HG02885 (cell line): ENCODE data around the gene FNDC11.
"Not testable (repeated sequence)": the region's sequence is repeated elsewhere in the genome, so short reads cannot be mapped to it uniquely, and the experiment has no call there.

Source experiments
- ATAC-seq: cut with Tn5 transposase; IDR thresholded peaks from one replicate; pipeline ENCODE4 v1.9.1; 2021; ENCODE audit warnings: mild to moderate bottlenecking; ENCODE audit not compliant: unreplicated experiment, poor library complexity

FNDC11 gene

DNA sequence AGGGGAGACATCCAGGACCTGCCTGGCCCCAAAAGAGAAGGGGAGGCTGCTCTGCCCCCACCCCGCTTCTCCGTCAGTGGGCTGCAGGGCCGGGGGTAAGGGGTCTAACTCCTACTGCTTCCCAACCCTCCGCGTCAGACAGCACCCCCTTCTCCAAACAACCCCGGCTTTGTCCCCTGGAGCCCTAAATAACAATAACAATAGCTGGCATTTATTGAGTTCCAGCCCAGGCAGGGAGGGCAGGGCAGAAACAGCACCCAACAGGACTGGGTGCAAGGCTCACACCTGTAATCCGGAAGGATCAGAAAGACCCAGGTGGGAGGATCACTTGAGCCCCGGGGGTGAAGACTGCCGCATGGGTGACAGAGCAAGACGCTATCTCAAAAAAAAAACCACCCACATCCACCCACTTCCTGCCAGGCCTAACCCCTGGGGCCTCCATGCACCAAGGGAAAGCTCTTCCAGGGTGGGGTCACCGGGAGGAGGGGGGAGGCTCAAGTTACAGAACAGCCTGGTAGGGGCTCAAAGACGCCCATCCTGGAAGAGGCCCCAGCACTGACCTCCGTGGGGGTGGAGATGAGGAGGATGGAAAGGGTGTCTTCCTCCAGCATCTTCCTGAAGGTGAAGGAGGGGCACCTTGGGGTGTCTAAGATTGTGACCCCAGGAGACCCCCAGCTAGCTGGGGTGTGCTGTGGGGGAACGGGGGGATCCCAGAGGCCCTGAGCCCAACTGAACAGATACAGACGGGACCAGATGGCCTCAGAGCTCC lies 1.3 kb upstream of the FNDC11 start:
- ATAC-seq, result no peak

DNA sequence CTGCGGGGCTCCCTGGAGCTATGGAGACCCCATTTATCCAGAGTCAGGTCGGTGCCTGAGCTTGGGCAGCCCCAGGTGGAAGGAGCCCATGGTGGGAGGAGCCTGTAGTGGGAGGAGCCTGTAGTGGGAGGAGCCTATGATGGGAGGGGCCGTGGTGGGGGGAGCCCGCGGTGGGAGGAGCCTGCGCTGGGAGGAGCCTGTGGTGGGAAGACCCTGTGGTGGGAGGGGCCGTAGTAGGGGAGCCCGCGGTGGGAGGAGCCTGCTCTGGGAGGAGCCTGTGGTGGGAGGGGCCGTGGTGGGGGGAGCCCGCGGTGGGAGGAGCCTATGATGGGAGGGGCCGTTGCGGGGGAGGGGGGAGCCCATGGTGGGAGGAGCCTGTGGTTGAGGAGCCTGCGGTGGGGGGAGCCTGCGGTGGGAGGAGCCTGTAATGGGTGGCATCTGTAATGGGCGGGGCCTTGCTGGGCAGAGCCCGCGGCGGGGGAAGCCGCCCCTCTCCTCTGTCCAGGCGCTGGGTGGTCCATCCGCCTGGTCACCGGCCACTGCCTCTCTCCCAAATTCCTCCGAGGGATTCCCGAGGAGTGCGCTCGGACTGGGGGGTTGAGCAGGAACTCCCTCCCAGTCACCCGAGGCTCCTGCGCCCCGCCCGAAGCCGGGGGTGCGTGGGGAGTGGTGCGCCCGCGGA lies 567 bp upstream of the FNDC11 start:
- no peak for ATAC-seq

DNA sequence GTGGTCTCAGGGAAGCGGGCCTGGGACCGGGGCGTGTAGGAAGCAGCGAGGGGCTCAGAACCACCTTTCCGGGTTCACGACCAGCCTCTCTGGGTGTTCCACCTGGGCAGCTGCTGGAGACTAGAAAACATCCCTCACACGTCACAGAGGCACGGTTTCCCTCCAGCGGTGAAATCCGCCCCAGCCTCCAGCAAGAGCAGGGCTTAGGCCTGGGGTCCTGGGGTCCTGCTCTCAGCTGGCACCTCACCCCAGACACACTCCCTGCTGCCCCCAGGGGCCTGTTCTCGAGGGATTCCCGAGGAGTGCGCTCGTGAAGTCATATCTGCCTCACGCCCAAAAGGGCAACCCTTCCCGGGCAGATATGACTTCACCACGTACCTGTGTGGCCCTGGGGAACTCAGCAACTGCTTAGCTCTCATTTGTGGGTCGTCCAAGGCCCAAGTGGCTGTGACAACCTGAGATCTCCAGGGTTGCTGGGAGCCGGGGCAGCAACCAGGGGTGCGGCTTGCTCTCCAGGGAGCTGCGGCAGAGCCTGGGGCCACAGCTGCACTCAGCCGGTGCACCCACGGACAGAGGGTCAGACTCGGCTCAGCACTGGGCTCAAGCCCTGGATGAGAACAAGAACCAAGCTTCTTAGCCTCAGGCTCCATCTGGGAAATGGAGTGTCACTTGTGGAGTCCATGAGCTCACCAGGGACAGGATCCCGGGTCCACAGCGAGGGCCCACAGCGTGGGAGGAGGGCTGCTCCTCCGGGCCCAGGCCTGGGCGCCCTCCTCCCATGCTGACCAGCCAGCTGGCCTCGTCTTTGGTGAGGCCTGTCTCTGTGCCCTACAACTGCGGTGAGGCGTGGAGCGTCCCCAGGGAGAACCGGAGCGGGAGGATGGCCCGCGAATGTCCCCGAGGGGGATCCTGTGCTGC lies 661 bp downstream of the FNDC11 start:
- no peak for ATAC-seq

DNA sequence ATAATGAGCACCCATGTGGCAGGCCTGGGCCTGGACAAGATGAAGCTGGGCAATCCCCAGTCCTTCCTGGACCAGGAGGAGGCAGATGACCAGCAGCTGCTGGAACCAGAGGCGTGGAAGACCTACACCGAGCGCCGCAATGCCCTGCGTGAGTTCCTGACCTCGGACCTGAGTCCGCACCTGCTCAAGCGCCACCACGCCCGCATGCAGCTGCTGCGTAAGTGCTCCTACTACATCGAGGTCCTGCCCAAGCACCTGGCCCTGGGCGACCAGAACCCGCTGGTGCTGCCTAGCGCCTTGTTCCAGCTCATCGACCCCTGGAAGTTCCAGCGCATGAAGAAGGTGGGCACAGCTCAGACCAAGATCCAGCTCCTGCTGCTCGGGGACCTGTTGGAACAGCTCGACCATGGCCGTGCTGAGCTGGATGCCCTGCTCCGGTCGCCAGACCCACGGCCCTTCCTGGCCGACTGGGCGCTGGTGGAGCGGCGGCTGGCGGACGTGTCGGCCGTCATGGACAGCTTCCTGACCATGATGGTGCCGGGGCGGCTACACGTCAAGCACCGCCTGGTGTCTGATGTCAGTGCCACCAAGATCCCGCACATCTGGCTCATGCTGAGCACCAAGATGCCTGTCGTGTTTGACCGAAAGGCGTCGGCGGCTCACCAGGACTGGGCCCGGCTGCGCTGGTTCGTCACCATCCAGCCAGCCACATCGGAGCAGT lies 1.9 kb downstream of the FNDC11 start:
- ATAC-seq, result no peak

DNA sequence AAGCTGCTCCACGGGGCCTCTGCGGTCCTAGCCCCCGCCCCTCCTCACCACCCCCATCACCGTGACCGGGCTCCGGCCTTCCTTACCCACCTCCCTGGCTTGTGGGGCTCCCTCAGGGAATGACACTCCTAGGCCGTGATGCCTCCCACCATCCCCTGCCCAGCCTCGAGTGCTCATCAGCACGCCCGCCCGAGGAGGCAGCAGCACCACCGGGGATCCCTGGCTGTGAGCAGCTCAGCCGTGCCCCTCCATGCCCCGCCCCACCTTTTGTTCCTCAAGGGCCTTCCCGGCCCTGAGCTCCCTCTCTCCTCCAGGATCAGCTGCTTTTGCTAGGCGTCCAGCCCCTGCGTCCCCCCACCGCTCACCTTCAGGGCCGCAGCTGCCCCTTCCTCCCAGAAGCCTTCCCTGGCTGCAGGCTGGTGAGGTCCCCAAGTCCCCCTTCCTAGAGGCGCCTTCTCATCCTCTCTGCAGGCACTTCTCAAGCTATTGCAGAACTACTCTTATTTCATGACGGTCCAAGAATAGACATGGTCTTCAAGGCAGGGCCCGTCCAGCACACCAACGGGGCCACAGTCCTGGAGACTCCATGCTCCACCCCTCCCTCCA lies 3.0 kb downstream of the FNDC11 start:
- no peak for ATAC-seq

DNA sequence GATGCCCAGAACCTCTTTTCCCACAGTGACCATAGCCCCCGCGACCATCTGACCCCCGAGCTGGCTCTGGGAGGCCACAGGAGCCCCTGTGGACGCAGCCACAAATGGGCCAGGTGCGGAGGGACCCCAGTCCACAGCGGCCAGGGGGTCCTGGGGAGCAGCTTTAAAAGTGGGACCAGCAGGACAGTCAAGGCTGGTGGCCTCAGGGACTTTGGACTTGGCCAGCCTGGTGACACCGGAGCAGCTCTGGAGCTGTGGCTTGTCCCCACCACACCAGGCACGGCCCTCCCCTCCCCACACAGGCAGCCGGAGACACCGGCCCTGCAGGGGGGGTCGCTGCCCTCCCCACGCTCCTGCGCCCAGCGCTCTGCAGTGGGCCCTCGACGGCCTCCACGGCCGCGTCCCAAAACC lies 3.5 kb downstream of the FNDC11 start:
- ATAC-seq, result no peak

DNA sequence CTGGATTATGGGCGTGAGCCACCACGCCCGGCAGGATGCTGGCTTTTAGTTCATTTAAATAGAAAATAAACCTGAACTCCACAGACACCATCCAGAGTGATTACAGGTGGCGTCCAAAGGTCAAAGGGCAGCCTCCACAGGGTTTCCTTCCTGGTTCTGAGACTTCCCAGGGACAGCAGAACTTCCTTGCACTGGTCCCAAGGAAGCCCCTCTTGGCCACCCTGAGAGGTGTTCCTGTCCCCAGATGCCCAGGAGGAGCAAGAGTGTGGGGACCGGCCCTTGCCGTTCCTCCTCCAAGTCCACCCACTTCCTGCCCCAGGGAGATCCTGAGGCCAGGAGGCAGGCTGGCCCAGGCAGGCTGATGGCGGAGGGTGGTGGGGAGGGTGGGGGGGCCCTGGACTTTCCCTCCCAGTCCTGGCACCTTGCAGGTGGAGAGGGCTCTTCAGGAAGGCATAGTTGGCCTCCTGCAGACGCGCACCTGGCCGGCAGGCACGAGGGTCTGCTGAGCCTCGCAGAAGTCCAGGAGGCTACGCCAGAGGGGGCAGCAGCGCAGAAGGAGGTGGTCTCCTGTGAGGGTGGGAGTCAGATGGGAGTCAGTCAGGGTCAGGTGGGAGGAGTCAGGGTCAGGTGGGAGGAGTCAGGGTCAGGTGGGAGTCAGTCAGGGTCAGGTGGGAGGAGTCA lies 5.0 kb downstream of the FNDC11 start:
- ATAC-seq, result no peak

DNA sequence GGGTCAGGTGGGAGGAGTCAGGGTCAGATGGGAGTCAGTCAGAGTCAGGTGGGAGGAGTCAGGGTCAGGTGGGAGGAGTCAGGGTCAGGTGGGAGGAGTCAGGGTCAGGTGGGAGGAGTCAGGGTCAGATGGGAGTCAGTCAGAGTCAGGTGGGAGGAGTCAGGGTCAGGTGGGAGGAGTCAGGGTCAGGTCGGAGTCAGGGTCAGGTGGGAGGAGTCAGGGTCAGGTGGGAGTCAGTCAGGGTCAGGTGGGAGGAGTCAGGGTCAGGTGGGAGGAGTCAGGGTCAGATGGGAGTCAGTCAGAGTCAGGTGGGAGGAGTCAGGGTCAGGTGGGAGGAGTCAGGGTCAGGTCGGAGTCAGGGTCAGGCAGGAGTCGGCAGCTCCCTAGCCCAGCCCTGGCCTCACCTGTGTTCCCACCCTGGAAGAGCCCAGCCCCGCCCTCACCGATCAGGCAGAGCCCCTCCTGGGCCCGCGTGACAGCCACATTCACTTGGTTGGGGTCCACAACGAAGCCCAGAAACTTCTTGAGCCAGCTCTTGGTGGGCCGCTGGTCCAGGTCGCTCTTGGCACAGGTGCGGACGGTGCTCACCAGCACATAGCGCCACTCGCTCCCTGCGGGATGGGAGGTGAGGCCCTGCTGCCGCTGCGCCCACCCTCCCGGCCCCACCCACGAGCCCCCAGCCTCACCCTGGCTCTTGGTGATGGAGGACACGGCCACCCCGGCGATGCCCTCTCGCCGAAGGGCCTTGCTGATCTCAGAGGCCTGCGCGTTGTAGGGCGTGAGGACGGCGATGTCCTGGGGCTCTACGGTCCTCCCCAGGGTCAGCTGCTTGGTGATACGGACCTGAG lies 5.8 kb downstream of the FNDC11 start:
- not testable (repeated sequence) for ATAC-seq

DNA sequence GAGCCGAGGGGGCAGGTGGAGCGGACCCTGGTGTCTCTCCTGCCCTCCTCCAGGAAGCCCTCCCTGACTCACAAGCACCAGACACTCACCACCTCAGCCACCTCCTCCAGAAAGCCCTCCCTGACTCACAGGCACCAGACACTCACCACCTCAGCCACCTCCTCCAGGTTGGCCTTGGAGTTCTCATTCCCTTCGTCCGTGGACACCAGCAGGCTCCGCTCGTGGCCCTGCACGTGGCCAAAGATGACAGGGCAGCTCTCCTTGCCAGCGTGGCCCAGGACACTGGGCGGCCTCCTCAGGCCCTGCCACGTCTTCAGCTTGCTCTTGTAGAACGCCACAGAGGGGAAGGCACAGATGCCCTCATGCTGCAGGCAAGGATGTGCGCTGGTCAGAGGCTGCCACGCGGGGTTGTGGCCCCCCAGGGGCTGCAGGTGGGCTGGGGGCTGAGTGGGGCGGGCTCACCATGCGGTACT lies 6.4 kb downstream of the FNDC11 start:
- no peak for ATAC-seq

DNA sequence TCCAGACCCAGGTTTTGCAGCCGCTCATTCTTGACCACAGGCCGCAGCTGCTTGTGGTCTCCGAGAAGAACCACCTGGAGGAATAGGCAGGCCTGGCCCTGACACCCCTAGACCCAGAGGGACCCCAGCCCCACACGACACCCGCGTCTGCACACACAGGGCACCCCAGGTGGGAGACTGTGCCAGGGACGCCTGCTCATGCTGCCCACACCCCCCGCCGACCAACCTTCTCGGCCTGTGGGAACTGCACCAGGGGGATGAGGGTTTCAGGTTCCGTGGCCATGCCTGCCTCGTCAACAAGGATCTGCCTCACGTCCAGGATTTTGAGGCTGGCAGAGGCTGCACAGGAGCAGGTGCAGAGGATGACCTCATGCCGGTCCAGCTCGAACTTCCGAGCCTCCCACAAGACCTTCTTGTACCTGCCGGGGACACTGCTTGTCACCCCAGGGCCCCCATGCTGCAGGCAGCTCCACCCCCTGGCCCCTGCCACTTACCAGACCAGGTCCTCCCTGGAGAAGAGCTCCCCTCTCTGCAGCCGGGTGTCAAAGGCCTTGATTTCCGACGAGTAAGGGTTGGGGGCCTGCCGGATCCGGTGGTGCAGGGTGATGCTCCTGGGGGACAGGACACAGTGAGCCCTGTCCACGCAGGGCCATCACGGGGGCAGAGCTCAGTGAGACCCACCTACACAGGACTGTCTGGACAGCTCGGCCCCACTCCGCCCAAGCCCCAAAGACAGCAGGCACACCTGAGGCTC lies 7.1 kb downstream of the FNDC11 start:
- ATAC-seq, result no peak

DNA sequence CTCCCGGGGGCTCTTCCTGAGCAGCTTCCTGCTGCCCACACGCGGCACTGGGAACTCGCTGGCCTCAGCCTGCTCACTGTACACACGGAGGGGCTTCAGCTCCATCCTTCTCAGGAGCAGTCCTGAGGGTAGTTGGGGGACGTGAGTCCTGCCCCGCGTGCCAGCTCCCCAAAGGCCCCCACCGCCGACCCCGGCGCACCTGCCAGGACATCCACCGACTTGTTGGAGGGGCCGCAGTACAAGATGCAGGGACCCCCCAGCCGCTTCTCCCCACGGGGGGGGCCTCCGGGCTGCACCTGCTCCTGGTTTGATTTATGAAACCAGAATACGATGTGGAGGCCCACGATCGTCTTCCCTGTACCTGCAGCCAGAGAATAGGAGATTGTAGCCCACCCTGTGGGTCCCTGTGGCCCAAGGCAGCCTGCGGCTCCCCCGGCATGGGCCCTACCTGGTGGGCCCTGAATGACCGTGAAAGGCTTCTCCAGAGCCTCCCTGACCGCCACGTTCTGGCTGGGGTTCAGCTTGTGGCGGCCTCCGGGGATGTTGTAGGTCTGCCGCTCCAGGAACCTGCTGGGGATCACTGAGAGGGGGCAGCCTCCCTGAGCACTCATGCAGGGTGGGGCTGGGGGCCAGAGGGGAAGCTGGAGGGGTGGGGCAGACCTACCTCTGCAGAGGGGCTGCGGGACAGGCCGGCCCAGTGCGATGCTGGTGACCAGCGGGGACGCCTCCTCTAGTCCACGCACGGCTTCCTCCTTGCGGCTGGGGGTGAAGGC lies 7.9 kb downstream of the FNDC11 start:
- ATAC-seq, result no peak

DNA sequence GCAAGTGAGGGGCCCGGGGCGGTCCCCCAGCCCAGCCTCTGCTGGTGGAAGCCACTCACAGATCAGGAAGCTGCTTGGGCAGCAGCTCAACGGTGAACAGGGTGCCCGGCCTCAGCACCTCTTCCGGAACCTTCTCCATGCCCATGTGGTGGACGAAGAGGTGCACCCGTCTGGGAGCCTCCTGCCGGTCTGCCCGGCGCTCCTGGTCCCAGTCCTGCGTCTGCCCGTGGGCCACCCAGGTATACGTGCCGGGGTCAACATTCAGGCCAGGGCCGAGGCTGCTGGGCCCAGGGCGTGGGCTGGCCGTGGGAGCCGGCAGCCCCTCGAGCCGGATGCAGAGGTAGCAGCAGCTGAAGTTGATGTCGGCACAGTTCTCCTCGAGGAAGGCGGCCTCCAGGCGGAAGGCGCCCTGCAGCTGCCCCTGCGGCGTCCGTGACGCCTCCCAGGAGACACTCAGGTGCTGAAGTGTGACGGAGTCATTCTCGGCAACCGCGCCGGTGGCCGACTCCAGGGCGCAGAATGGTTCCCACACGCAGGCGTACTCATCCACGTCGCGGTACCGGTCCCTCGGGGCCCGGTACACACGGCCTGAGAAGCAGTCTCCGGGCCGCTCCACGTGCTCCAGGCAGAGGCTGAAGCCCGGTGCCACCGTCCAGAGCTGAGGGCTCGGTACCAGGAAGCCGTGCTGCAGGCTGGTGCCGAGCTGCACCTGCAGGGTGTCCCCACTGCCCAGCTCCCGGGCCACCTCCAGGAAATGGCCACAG lies 8.7 kb downstream of the FNDC11 start:
- ATAC-seq, result no peak

DNA sequence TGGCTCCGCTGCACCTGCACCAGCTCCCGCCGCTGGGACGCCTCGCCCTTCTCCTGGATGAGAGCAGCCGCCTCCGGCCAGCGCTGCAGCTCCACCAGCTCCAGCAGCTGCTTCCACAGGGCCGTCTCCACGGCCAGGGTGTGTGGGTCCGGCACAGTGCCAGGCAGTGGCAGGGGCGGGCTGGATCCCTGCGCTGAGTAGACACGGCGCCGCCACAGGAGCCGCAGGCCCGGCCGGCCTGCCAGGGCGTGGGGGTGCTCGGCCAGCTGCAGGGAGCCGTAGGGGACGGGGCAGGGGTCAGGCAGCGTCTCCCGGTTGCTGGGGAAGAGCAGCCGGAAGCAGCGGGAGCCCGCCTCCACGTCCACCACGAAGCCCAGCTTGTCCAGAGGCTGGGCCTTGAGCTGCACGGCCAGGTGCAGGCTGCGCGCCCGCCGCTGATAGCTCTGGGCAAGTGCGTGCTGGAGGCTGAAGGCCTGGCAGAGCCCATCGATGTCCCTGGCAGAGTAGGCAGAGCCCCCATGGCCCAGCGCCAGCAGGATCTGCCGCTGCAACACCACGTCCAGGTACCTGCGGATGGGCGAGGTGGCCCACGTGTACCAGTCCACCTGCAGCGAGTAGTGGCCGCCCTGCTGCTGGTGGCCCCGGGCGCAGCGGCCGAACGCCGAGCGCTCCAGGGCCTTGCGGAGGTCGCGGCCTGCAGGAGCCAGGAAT lies 9.4 kb downstream of the FNDC11 start:
- no peak for ATAC-seq

DNA sequence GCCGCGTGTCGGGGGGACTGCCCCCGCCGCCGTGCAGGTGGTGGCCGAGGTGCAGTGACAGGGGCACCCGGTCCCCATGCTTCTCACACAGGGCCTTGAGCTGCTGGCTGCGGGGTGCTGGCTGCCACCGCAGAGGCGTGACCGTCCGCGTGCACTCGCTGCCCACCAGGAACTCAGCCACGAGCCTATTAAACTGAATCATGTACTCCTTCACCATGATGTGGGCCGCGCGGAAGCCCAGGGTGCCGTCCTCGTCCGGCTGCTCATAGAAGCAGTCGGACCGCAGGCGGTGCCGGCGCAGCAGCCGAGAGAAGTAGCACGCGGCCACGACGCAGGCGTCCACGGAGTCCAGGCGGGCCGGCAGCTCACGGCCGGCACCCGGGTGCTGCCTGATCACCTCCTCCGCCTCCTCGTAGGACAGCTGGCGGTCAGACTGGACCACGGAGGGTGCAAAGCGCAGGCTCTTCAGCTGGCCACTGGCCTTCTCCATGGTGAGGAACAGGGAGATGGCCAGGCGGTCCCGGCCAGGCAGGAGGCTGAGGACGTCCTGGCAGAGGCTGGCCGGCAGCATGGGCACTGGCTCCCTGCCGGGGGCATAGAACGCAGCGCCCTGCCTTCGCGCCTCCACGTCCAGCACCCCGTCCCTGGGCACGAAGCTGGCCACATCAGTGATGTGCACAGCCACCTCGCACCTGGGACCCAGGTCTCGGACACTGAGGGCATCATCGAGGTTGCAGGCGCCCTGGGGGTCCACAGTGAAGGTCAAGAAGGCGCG lies 10.3 kb downstream of the FNDC11 start:
- no peak for ATAC-seq
